Liver (tissue), 9 donors: Measurements from ENCODE around the gene RGMA. TPM values are rescaled to one million over a fixed set of nuclear protein-coding genes. Genes with fewer than 3 reads are reported as not detected.

Experiments
- DNase-seq: peaks from one replicate; pipeline ENCODE4 v3.0.0-alpha.2; 2017; ENCODE audit warnings: low spot score
- H3K27ac ChIP-seq, 2 donors: one replicate each; pipeline ENCODE4 v1.7.0; 2013; ENCODE audit warnings: inconsistent platforms in 2 of 2, low read length in 2 of 2, control low read depth in 1 of 2, low read depth in 1 of 2, mild to moderate bottlenecking in 1 of 2
- H3K27me3 ChIP-seq, 4 donors: one replicate each; pipeline versions ENCODE4 v1.6.1 to v1.7.0; 2013; ENCODE audit warnings: low read length in 3 of 4, inconsistent platforms in 1 of 4, mild to moderate bottlenecking in 1 of 4, moderate library complexity in 1 of 4; ENCODE audit not compliant: control insufficient read depth in 4 of 4, insufficient read depth in 4 of 4
- H3K36me3 ChIP-seq, 4 donors: one replicate each; pipeline versions ENCODE4 v1.6.1 to v1.7.0; 2013; ENCODE audit warnings: low read length in 3 of 4, mild to moderate bottlenecking in 3 of 4, low read depth in 1 of 4, moderate library complexity in 1 of 4; ENCODE audit not compliant: control insufficient read depth in 4 of 4, insufficient read depth in 3 of 4
- H3K4me1 ChIP-seq, 4 donors: one replicate each; pipeline versions ENCODE4 v1.6.1 to v1.7.0; 2013; ENCODE audit warnings: low read length in 3 of 4, mild to moderate bottlenecking in 3 of 4, moderate library complexity in 1 of 4; ENCODE audit not compliant: control insufficient read depth in 4 of 4, insufficient read depth in 4 of 4
- H3K4me3 ChIP-seq, 3 donors: one replicate each; pipeline versions ENCODE4 v1.6.1 to v1.7.0; 2013; ENCODE audit warnings: low read length in 3 of 3, control low read depth in 1 of 3, low read depth in 1 of 3, mild to moderate bottlenecking in 1 of 3
- H3K9ac ChIP-seq, 2 donors: one replicate each; pipeline ENCODE4 v1.7.0; 2013; ENCODE audit warnings: low read length in 2 of 2, mild to moderate bottlenecking in 2 of 2, moderate library complexity in 2 of 2, control low read depth in 1 of 2, low read depth in 1 of 2
- H3K9me3 ChIP-seq, 4 donors: one replicate each; pipeline versions ENCODE4 v1.6.1 to v1.7.0; 2013; ENCODE audit warnings: low read length in 3 of 4; ENCODE audit not compliant: control insufficient read depth in 4 of 4
- EGR1 ChIP-seq, 2 donors: IDR thresholded peaks; 2 replicates each; pipeline ENCODE4 v1.6.1; 2016 to 2018; ENCODE audit warnings: antibody characterized with exemption in 2 of 2, low read depth in 2 of 2
- FOXA1 ChIP-seq: IDR thresholded peaks from 2 replicates; pipeline ENCODE4 v1.6.1; 2016; ENCODE audit warnings: antibody characterized with exemption
- FOXA2 ChIP-seq: IDR thresholded peaks from 2 replicates; pipeline ENCODE4 v1.6.1; 2016; ENCODE audit warnings: antibody characterized with exemption
- GABPA ChIP-seq, 2 donors: IDR thresholded peaks in 1 of 2; conservative IDR thresholded peaks in 1 of 2; 2 replicates each; pipeline ENCODE4 v1.6.1; 2016; ENCODE audit warnings: antibody characterized with exemption in 2 of 2, mild to moderate bottlenecking in 1 of 2, moderate library complexity in 1 of 2
- HNF4G ChIP-seq: IDR thresholded peaks from 2 replicates; pipeline ENCODE4 v1.6.1; 2016; ENCODE audit warnings: antibody characterized with exemption
- JUND ChIP-seq, 2 donors: IDR thresholded peaks; 2 replicates each; pipeline ENCODE4 v1.6.1; 2016; ENCODE audit warnings: antibody characterized with exemption in 2 of 2
- NR2F2 ChIP-seq: IDR thresholded peaks from 2 replicates; pipeline ENCODE4 v1.6.1; 2016; ENCODE audit warnings: antibody characterized with exemption
- RAD21 ChIP-seq, 2 donors: IDR thresholded peaks; 2 replicates each; pipeline ENCODE4 v1.6.1; 2016; ENCODE audit warnings: antibody characterized with exemption in 2 of 2, mild to moderate bottlenecking in 2 of 2
- RXRA ChIP-seq, 2 donors: IDR thresholded peaks; 2 replicates each; pipeline ENCODE4 v1.6.1; 2017 to 2018; ENCODE audit warnings: antibody characterized with exemption in 2 of 2, mild to moderate bottlenecking in 1 of 2
- YY1 ChIP-seq: IDR thresholded peaks from 2 replicates; pipeline ENCODE4 v1.6.1; 2016; ENCODE audit warnings: antibody characterized with exemption, mild to moderate bottlenecking
- WGBS: extraction: QIAGEN DNeasy Blood & Tissue Kit; methylation state at CpG from one replicate; pipeline ENCODE4 v1.1.7; 2013; 5-methylcytosine and 5-hydroxymethylcytosine counted together
- polyA plus RNA-seq, 2 donors: library from polyadenylated mRNA; stranded (reverse) in 1 of 2; unstranded in 1 of 2; fragments of 200-250 nt in 1 of 2; fragments of >200 nt in 1 of 2; fragmentation: Nextera tagmentation in 1 of 2; extraction: Ambion mirVana in 1 of 2; gene quantifications; one replicate each; pipeline versions ENCODE4 v1.2.1 to v1.2.3, GENCODE V29; 2013 to 2015
- total RNA-seq, 2 donors: library from RNA; depleted of rRNA; stranded (reverse); fragments of >200 nt; gene quantifications; one replicate each; pipeline ENCODE4 v1.2.3, GENCODE V29; 2014
- TF ChIP-seq, protein P1 (sequence below): IDR thresholded peaks from 2 replicates; pipeline ENCODE4 v1.6.1; 2016; ENCODE audit warnings: antibody characterized with exemption
- TF ChIP-seq, protein P2 (sequence below): fragments of 150-350 bp; IDR thresholded peaks from 2 replicates; pipeline ENCODE4 v1.5.1; 2017; ENCODE audit warnings: improper control_type of control experiment, low read depth, low read length; ENCODE audit not compliant: missing input control
- TF ChIP-seq, protein P3 (sequence below): IDR thresholded peaks from 2 replicates; pipeline ENCODE4 v1.6.1; 2016; ENCODE audit warnings: antibody characterized with exemption, mild to moderate bottlenecking
- TF ChIP-seq, protein P4 (sequence below): IDR thresholded peaks from 2 replicates; pipeline ENCODE4 v1.6.1; 2016; ENCODE audit warnings: antibody characterized with exemption
- TF ChIP-seq, protein P5 (sequence below): IDR thresholded peaks from 2 replicates; pipeline ENCODE4 v1.6.1; 2016; ENCODE audit warnings: antibody characterized with exemption
- donor health status: healthy.
- donor health status: healthy.
- donor health status: healthy.
- donor health status: healthy.
- donor health status: healthy.

The RGMA gene
- total and polyA plus RNA-seq, 4 donors, result 0.15 to 0.33 (median 0.18) TPM; not detected in 1

DNA sequence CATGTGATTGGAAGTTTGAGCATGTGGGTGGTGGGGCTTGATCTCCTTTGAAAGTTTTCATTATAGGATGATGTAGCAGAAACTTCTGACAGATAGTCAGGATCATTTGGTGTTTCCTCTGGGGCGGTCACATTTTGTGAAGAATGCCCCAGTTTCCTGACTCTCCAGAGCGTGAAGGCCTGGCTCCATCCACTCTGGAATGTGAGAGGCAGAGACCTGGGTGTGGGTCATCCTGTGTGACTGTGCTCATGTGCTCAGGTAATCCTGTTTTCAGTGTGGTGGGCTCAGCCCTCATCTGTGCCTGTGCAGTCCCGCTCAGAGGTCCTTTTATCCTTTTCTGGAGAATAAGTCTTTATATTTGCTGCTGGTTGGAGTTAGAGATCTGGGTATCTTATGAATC lies 81.0 kb downstream of the RGMA start:
- no peak for TF ChIP-seq NR2F2
- no peak for TF ChIP-seq GABPA (IDR thresholded peaks at IDR 0.05 in 1 of 2, conservative IDR thresholded peaks at IDR 0.05 in 1 of 2)
- TF ChIP-seq, protein P1, sequence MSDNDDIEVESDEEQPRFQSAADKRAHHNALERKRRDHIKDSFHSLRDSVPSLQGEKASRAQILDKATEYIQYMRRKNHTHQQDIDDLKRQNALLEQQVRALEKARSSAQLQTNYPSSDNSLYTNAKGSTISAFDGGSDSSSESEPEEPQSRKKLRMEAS, result no peak
- no peak for TF ChIP-seq FOXA1
- TF ChIP-seq RXRA (IDR thresholded peaks at IDR 0.05), result no peak
- DNase-seq, result no peak
- no peak overlapping the region for H3K9ac ChIP-seq
- no peaks in the 10 kb centered on the region for H3K27me3 ChIP-seq
- H3K9me3 ChIP-seq, result no peaks in the 10 kb centered on the region
- no peak overlapping the region for H3K27ac ChIP-seq
- peaks cover 17 to 93% (median 77%) of the 10 kb centered on the region in 4 donors for H3K36me3 ChIP-seq
- 92% methylated on average over 3 of the region's 3 CpGs for WGBS
- no peak overlapping the region for H3K4me3 ChIP-seq
- H3K4me1 ChIP-seq, result no peaks in the 10 kb centered on the region

DNA sequence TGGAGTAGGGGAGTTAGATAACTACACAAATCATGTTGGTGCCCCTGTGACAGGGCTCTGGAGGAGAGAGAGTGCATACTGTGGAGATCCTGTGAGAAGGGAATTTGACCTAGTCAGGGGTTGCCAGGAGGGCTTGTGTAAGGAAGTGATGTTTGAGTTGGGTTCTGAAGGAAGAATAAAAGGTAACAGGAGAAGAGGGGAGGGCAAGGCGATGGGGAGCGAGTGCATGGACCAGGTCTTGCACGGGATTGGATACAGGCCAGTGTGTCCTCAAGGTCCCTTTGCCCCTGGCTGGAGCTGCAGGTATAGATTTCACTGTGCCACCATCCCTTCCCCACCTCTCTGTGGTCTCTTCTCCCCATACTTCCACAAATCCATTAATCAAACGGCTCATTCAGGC lies 83.9 kb downstream of the RGMA start:
- Histone ChIP-seq H3K36me3 (peaks cover 11 to 92% (median 75%) of the 10 kb centered on the region in 4 donors), H3K9ac (no peak overlapping the region), H3K4me3 (no peak overlapping the region), H3K27me3 (no peaks in the 10 kb centered on the region), H3K27ac (no peak overlapping the region), H3K4me1 (no peaks in the 10 kb centered on the region), H3K9me3 (no peaks in the 10 kb centered on the region)
- DNase-seq, result no peak
- WGBS, result 79% methylated on average over 4 of the region's 4 CpGs
- TF ChIP-seq, protein P2, sequence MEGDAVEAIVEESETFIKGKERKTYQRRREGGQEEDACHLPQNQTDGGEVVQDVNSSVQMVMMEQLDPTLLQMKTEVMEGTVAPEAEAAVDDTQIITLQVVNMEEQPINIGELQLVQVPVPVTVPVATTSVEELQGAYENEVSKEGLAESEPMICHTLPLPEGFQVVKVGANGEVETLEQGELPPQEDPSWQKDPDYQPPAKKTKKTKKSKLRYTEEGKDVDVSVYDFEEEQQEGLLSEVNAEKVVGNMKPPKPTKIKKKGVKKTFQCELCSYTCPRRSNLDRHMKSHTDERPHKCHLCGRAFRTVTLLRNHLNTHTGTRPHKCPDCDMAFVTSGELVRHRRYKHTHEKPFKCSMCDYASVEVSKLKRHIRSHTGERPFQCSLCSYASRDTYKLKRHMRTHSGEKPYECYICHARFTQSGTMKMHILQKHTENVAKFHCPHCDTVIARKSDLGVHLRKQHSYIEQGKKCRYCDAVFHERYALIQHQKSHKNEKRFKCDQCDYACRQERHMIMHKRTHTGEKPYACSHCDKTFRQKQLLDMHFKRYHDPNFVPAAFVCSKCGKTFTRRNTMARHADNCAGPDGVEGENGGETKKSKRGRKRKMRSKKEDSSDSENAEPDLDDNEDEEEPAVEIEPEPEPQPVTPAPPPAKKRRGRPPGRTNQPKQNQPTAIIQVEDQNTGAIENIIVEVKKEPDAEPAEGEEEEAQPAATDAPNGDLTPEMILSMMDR, result no peak
- TF ChIP-seq RXRA (IDR thresholded peaks at IDR 0.05), result no peak
- no peak for TF ChIP-seq GABPA (IDR thresholded peaks at IDR 0.05 in 1 of 2, conservative IDR thresholded peaks at IDR 0.05 in 1 of 2)
- TF ChIP-seq JUND (IDR thresholded peaks at IDR 0.05), result no peak
- TF ChIP-seq, protein P3, sequence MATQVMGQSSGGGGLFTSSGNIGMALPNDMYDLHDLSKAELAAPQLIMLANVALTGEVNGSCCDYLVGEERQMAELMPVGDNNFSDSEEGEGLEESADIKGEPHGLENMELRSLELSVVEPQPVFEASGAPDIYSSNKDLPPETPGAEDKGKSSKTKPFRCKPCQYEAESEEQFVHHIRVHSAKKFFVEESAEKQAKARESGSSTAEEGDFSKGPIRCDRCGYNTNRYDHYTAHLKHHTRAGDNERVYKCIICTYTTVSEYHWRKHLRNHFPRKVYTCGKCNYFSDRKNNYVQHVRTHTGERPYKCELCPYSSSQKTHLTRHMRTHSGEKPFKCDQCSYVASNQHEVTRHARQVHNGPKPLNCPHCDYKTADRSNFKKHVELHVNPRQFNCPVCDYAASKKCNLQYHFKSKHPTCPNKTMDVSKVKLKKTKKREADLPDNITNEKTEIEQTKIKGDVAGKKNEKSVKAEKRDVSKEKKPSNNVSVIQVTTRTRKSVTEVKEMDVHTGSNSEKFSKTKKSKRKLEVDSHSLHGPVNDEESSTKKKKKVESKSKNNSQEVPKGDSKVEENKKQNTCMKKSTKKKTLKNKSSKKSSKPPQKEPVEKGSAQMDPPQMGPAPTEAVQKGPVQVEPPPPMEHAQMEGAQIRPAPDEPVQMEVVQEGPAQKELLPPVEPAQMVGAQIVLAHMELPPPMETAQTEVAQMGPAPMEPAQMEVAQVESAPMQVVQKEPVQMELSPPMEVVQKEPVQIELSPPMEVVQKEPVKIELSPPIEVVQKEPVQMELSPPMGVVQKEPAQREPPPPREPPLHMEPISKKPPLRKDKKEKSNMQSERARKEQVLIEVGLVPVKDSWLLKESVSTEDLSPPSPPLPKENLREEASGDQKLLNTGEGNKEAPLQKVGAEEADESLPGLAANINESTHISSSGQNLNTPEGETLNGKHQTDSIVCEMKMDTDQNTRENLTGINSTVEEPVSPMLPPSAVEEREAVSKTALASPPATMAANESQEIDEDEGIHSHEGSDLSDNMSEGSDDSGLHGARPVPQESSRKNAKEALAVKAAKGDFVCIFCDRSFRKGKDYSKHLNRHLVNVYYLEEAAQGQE, result no peak
- TF ChIP-seq, protein P1, result no peak
- no peak for TF ChIP-seq FOXA2
- TF ChIP-seq, protein P4, sequence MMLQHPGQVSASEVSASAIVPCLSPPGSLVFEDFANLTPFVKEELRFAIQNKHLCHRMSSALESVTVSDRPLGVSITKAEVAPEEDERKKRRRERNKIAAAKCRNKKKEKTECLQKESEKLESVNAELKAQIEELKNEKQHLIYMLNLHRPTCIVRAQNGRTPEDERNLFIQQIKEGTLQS, result no peak
- no peak for TF ChIP-seq HNF4G

DNA sequence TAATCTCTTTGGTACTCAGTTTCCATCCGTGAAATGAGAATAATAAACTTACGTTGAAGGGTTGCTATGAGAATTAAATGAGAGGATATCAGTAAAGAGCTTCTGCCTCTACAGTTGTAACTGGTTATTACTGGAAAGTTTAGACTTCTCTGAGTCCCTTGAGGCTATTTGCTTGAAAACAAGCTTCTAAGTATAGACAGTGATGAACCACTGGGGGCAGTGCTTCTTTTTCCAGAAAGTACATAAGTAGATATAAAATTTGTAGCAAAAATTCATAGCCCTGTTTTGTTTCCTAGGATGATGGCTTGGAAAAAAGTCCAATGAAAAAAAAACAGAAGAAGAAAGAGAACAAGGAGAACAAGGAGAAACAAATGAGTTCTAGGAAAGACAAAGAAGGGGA lies 87.1 kb downstream of the RGMA start:
- Histone ChIP-seq H3K4me1 (no peaks in the 10 kb centered on the region), H3K27ac (no peak overlapping the region), H3K4me3 (no peak overlapping the region), H3K27me3 (no peaks in the 10 kb centered on the region), H3K9ac (no peak overlapping the region), H3K9me3 (no peaks in the 10 kb centered on the region), H3K36me3 (peaks cover 20 to 92% (median 78%) of the 10 kb centered on the region in 4 donors)
- 94% methylated on average over 2 of the region's 2 CpGs for WGBS
- no peak for DNase-seq
- TF ChIP-seq RAD21 (IDR thresholded peaks at IDR 0.05), result no peak
- no peak for TF ChIP-seq FOXA2
- no peak for TF ChIP-seq GABPA (IDR thresholded peaks at IDR 0.05 in 1 of 2, conservative IDR thresholded peaks at IDR 0.05 in 1 of 2)
- no peak for TF ChIP-seq FOXA1
- TF ChIP-seq JUND (IDR thresholded peaks at IDR 0.05), result no peak
- TF ChIP-seq, protein P5, sequence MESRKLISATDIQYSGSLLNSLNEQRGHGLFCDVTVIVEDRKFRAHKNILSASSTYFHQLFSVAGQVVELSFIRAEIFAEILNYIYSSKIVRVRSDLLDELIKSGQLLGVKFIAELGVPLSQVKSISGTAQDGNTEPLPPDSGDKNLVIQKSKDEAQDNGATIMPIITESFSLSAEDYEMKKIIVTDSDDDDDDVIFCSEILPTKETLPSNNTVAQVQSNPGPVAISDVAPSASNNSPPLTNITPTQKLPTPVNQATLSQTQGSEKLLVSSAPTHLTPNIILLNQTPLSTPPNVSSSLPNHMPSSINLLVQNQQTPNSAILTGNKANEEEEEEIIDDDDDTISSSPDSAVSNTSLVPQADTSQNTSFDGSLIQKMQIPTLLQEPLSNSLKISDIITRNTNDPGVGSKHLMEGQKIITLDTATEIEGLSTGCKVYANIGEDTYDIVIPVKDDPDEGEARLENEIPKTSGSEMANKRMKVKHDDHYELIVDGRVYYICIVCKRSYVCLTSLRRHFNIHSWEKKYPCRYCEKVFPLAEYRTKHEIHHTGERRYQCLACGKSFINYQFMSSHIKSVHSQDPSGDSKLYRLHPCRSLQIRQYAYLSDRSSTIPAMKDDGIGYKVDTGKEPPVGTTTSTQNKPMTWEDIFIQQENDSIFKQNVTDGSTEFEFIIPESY, result no peak
- TF ChIP-seq, protein P3, result no peak
- no peak for TF ChIP-seq YY1
- TF ChIP-seq EGR1 (IDR thresholded peaks at IDR 0.05; ENCODE audit: low read depth in 2 of 2), result no peak
